A673 (cell line): ENCODE data around the gene KDM4F. TPM values are rescaled to one million over a fixed set of nuclear protein-coding genes. Genes with fewer than 3 reads are reported as not detected.
"Not testable (repeated sequence)": the region's sequence is repeated elsewhere in the genome, so short reads cannot be mapped to it uniquely, and the experiment has no call there.

ENCODE experiments used
- Bru-seq: library from RNA; stranded (reverse); fragments of 400-500 nt; gene quantifications from one replicate; lab custom pipeline; 2021; lab: Mats Ljungman, UMichigan
- BruChase-seq, 2 experiments: library from RNA; stranded (reverse); fragments of 400-500 nt; gene quantifications; one replicate each; lab custom pipeline; 2021; lab: Mats Ljungman, UMichigan
- BruUV-seq: library from RNA; stranded (reverse); fragments of 400-500 nt; replicated peaks from 2 replicates; lab custom pipeline; 2021; lab: Mats Ljungman, UMichigan
- CTCF ChIA-PET: fragments of 300-600 bp; sonication (Branson Sonifier 250); formaldehyde crosslinking; loops from one replicate; lab custom pipeline; 2022; ENCODE audit warnings: antibody characterized with exemption; lab: Charles Lee
- POLR2A ChIA-PET: fragments of 300-600 bp; sonication (Branson Sonifier 250); formaldehyde crosslinking; loops from one replicate; lab custom pipeline; 2022; ENCODE audit warnings: antibody characterized with exemption; ENCODE audit not compliant: low non-redundant PET; lab: Charles Lee
- DNase-seq: peaks from one replicate; pipeline ENCODE4 v3.0.0-alpha.2; 2015; ENCODE audit warnings: low spot score
- H3K27ac ChIP-seq: fragments of 200-600 bp; sonication (generic); 2 replicates; pipeline ENCODE4 v1.5.1; 2016; ENCODE audit warnings: mixed run types, low read depth, mild to moderate bottlenecking, mixed read lengths, antibody characterized with exemption, low read length; ENCODE audit not compliant: poor library complexity, severe bottlenecking
- H3K27me3 ChIP-seq: fragments of 200-600 bp; sonication (generic); replicated peaks from 2 replicates; pipeline ENCODE4 v1.6.1; 2017; ENCODE audit warnings: mixed run types, low read depth, mild to moderate bottlenecking, mixed read lengths, antibody characterized with exemption, low read length; ENCODE audit not compliant: insufficient read depth, poor library complexity
- H3K36me3 ChIP-seq: fragments of 200-600 bp; sonication (generic); 2 replicates; pipeline ENCODE4 v1.6.1; 2016; ENCODE audit warnings: mixed run types, mild to moderate bottlenecking, mixed read lengths, antibody characterized with exemption, low read length; ENCODE audit not compliant: insufficient read depth, poor library complexity, severe bottlenecking
- H3K4me1 ChIP-seq: fragments of 200-600 bp; sonication (generic); 2 replicates; pipeline ENCODE4 v1.6.1; 2017; ENCODE audit warnings: mixed run types, mild to moderate bottlenecking, mixed read lengths, antibody characterized with exemption, low read length; ENCODE audit not compliant: insufficient read depth, poor library complexity, severe bottlenecking
- H3K4me3 ChIP-seq: fragments of 200-600 bp; sonication (generic); 2 replicates; pipeline ENCODE4 v1.5.1; 2016; ENCODE audit warnings: low read depth, mixed run types, mild to moderate bottlenecking, mixed read lengths, low read length; ENCODE audit not compliant: poor library complexity, severe bottlenecking
- H3K9me3 ChIP-seq: fragments of 200-600 bp; sonication (generic); 2 replicates; pipeline ENCODE4 v1.6.1; 2016; ENCODE audit warnings: mixed run types, low read depth, mild to moderate bottlenecking, mixed read lengths, antibody characterized with exemption, low read length; ENCODE audit not compliant: poor library complexity, severe bottlenecking
- EZH2 ChIP-seq: fragments of 200-600 bp; sonication (generic); IDR thresholded peaks from 2 replicates; pipeline ENCODE4 v1.6.1; 2017; ENCODE audit warnings: borderline replicate concordance, low read depth, mild to moderate bottlenecking, mixed read lengths, antibody characterized with exemption, low read length; ENCODE audit not compliant: poor library complexity, severe bottlenecking
- intact Hi-C: fragments of 100-400 bp; cut with micrococcal nuclease; formaldehyde crosslinking; loops from one replicate; pipeline ENCODE4 v1.10.0; 2022; ENCODE audit not compliant: unreplicated experiment
- long read RNA-seq: library from polyadenylated mRNA; stranded (forward); transcript quantifications from one replicate; pipeline ENCODE4 v2.0.0, GENCODE V29; 2022
- total RNA-seq: library from RNA; stranded (reverse); gene quantifications from 2 replicates; pipeline ENCODE4 v1.2.3, GENCODE V29; 2021
- TF ChIP-seq, protein P1 (sequence below): fragments of 300-800, 200-600 bp; sonication (generic); conservative IDR thresholded peaks from 2 replicates; pipeline ENCODE4 v1.5.1; 2017; ENCODE audit warnings: low read depth, mild to moderate bottlenecking, antibody characterized with exemption, low read length, moderate library complexity, mixed read lengths

Gene KDM4F
- not detected in 2 replicates for total RNA-seq
- Bru-seq, nascent RNA = not detected
- not detected for BruChase-seq, experiment 1, labeled RNA remaining after a 2-hour chase
- BruChase-seq, experiment 2, labeled RNA remaining after a 6-hour chase = not detected
- long read RNA-seq = 0 reads

DNA sequence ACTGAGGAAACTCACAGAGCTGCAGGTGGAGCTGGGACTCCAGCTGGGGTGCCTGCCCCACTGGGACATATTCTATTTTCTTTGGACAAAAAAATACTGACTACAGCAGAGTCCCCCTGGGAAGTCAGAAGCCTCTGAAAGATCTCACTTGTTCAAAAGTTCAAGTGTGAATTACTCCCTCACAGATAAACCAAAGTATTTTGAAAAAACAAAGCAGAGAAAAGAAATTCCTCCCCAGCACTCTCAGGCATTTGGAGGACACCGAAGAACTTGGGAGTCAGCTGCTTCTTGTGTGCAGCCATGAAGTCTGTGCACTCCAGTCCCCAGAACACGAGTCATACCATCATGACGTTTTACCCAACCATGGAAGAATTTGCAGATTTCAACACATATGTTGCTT lies at the start of gene KDM4F:
TSS of gene KDM4F (plus strand) at position 301 of the 400 bp plus-strand sequence.
- CTCF ChIA-PET = not testable (repeated sequence)

GRCh38 chr11:95003716-95004115 lies 45.5 kb upstream of the KDM4F start:
- Histone ChIP-seq H3K27ac (no peak overlapping the region), H3K9me3 (no peaks in the 10 kb centered on the region), H3K4me1 (no peaks in the 10 kb centered on the region), H3K4me3 (no peak overlapping the region), H3K27me3 (no peaks in the 10 kb centered on the region), H3K36me3 (no peaks in the 10 kb centered on the region)
- intact Hi-C loops = no loop called here
- no TSS peak for BruUV-seq
- POLR2A ChIA-PET = no interaction called here
- CTCF ChIA-PET = no interaction called here
- no peak for TF ChIP-seq EZH2
- TF ChIP-seq, protein P1, sequence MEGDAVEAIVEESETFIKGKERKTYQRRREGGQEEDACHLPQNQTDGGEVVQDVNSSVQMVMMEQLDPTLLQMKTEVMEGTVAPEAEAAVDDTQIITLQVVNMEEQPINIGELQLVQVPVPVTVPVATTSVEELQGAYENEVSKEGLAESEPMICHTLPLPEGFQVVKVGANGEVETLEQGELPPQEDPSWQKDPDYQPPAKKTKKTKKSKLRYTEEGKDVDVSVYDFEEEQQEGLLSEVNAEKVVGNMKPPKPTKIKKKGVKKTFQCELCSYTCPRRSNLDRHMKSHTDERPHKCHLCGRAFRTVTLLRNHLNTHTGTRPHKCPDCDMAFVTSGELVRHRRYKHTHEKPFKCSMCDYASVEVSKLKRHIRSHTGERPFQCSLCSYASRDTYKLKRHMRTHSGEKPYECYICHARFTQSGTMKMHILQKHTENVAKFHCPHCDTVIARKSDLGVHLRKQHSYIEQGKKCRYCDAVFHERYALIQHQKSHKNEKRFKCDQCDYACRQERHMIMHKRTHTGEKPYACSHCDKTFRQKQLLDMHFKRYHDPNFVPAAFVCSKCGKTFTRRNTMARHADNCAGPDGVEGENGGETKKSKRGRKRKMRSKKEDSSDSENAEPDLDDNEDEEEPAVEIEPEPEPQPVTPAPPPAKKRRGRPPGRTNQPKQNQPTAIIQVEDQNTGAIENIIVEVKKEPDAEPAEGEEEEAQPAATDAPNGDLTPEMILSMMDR = no peak
- DNase-seq = no peak

More for the DNA sequence above, at the start of gene KDM4F:
- H3K9me3 ChIP-seq, H3K36me3 ChIP-seq, H3K27ac ChIP-seq, intact Hi-C loops, BruUV-seq, H3K4me1 ChIP-seq, POLR2A ChIA-PET, H3K4me3 ChIP-seq, DNase-seq: not testable (repeated sequence)
- peaks cover 14% of the 10 kb centered on the region for H3K27me3 ChIP-seq

DNA sequence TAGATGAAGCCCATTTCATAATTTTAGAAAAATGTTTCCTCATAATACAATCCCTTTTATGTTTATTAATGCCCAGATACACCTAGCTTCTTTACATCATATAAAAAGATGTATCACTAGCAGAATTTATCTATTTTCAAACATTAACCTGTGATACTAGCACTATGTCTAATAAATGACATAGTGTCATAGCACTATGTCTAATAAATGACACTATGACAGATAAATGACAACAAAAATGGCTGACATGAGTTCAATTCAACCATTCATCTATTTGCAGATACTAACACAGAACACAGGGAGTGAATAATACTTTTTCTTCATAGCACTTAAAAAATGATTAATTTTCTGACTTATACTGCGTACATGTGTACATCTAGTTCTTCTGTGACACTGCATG lies 43.6 kb upstream of the KDM4F start:
- Histone ChIP-seq H3K27me3 (peaks cover 2% of the 10 kb centered on the region), H3K36me3 (no peaks in the 10 kb centered on the region), H3K27ac (no peak overlapping the region), H3K4me1 (no peaks in the 10 kb centered on the region), H3K4me3 (no peak overlapping the region), H3K9me3 (no peaks in the 10 kb centered on the region)
- no peak for TF ChIP-seq EZH2
- TF ChIP-seq, protein P1 = no peak
- no TSS peak for BruUV-seq
- POLR2A ChIA-PET = no interaction called here
- no peak for DNase-seq
- CTCF ChIA-PET = no interaction called here
- intact Hi-C loops = no loop called here

DNA sequence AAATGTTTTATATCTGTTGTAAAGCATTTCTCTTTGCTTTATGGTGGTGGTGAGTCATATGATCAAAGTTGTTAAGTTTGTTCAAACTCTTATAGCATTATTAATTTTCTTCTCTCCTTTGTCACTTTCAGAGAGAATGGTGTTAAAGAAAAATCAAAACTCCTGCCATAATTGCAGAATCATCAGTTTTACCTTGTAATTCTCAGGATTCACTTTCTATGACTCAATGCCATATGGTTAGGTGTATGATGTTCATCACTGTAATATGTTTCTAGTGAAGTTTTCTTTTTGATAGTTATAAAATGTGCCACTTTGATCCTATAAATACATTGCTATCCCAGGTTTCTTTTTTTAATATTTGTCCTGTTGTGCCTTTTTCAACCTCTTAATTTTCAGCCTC lies 37.8 kb upstream of the KDM4F start:
- Histone ChIP-seq H3K4me1 (no peaks in the 10 kb centered on the region), H3K9me3 (no peaks in the 10 kb centered on the region), H3K4me3 (no peak overlapping the region), H3K27me3 (peaks cover 3% of the 10 kb centered on the region), H3K27ac (no peak overlapping the region), H3K36me3 (no peaks in the 10 kb centered on the region)
- intact Hi-C loops = no loop called here
- no peak for DNase-seq
- BruUV-seq = no TSS peak
- POLR2A ChIA-PET = no interaction called here
- CTCF ChIA-PET = no interaction called here
- TF ChIP-seq, protein P1 = no peak
- no peak for TF ChIP-seq EZH2
